GM21723 (cell line): ENCODE results near the gene LPAR1.

ENCODE experiments used
- ATAC-seq: cut with Tn5 transposase; IDR thresholded peaks from one replicate; pipeline ENCODE4 v1.9.1; 2021; ENCODE audit warnings: mild to moderate bottlenecking, moderate library complexity; ENCODE audit not compliant: unreplicated experiment

LPAR1 gene

GRCh38 chr9:111001526-111001925 lies 36.7 kb downstream of the LPAR1 start:
- ATAC-seq: no peak

DNA sequence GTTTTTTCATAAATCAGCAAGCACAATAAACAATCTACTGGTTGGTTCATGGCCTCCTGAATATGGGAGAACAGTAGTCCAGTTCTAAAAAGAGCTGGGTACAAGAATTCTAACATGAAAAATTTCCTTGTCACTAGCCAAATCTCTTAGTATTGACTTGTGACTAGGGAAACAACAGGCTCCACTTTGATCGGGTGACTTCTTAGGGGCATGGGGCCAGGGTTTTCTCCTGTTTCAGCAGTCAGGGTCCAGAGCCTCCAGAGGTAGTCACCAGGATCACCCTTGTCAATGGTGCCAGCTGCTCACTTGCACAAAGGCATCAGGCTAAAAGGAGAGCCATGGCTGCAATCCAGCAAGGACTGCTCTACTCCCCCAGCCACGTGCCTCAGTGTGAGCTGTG lies 38.1 kb downstream of the LPAR1 start:
- ATAC-seq: no peak

DNA sequence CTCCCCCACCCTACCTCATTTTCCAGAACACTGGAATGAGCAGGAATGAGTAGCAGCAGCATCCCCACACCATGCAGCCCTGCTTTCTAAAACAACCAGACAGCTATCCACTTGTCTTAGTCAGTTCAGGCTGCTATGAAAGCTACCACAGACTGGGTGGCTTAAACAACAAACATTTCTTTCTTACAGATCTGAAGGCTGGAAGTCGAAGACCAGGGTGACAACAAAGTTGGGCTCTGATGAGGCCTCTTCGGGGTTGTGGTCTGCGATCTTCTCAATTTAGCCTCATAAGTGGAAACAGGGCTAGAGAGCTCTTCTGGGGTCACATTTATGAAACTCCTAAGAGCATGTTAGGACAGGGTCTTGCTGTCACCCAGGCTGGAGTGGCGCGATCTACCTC lies 38.9 kb downstream of the LPAR1 start:
- no peak for ATAC-seq

GRCh38 chr9:110997847-110998246 lies 40.4 kb downstream of the LPAR1 start:
- ATAC-seq: no peak

DNA sequence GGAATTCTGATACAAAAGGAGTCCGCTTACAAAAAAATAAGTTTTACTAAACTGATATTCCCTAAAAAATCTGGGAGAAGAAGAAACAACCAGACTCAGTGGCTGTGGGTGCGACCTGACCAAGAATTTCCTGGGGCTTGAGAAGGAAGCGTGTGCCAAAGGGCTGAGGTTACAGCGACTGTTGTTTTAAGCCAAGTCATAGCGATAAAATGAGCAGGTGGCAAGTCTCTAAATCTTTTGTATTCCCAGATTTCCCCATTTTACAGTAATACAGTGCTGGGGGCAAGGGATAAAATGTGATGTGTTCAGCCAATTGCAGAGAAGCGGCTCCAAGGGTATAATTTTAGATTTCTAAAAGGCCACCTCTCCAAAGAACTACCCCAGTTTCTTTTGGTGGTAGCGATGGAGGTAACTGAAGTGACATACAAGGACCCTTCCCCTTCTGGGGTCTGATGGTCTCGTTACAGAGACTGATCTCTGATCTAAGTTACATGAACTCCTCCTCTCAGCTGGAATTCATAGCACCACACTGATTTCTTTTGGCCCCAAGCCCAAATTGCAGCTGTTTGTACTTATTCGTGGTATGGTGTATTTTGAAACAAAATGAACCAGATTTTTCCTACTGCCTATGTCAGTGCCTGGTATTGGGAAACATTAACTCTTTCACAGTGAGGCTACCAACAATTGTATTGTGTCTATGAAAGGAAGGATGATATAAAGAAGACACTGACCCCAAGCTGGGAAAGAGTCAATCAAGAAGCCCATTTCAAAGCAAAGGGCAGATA lies 41.6 kb downstream of the LPAR1 start:
- ATAC-seq: no peak

DNA sequence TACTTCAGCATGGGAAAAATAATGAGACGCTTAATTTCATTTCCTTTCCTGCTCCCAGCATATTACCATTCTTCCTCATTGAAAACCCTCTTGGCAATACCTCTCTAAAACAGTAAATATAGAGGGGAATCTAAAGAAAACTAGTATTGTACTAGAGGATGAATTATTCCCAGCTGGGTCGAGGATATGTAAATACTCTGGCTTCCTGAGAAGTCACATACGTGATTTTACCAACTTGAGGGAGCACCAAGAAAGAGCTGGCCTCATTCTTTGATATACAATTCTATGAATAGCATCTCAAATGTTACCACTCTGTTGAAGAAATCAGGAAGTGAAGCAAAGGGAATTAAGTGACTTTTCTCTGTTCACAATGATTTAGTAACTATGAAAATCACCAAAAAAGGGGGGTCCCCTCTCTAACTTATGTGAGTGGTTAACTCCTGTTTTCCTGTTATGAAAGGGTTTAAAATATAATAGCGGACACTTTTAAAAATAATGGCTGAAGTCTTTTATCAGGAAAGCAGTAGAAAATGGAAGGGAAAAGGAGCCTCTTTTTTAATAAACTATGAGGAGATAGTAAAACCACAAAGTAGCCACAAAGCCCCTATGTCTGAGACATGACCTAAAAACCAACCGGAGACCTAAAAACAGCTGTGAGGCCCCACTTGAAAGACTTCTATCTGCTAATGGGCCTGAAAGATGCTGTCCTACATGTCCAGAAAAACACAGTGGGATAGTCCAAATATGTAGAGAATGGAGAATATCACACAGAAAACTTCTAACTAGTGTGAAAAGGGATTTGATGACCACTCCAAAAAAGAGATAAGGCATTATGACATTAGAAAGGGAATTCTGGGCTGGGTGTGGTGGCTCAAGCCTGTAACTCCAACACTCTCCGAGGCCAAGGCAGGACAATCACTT lies 42.6 kb downstream of the LPAR1 start:
- no peak for ATAC-seq

GRCh38 chr9:110994771-110995241 lies 43.5 kb downstream of the LPAR1 start:
- no peak for ATAC-seq

GRCh38 chr9:110990481-110990880 lies 47.8 kb downstream of the LPAR1 start:
- ATAC-seq: no peak

DNA sequence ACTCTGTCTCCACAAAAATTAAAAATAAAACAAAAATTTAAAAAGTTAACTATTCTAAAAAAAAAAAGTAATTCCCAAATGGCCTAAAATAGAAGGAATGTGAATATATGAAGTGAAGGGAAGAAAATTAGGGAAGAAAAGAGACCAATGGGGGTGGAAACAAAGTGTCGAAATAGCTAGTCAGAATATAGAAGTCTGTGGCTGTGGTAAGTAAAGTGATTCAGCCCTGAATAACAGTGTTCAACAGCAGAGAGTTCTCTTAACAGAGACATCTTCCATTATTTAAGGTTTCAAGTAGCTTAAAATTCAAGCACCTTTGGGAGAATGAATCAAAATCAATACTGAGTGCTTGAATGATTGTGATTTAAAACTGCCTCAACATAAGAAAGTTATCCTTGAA lies 51.7 kb downstream of the LPAR1 start:
- no peak for ATAC-seq

GRCh38 chr9:110984890-110985437 lies 53.3 kb downstream of the LPAR1 start:
- no peak for ATAC-seq

DNA sequence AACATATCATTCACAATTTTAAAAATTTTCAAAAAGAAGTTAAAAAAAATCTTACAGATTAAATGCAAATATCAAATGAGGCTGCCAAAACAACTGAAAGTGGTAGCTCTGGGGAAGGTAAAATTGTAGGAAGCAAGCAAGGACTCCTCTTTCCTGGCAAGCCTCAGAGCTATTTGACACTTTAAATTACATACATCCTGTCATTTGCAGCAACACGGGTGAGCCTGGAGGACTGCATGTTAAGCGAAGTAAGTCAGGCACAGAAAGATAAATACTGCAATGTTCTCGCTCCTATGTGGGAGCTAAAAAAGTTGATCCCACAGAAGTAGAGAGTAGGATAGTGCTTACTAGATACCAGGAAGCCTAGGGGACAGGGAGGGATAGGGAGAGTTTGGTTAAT lies 58.0 kb downstream of the LPAR1 start:
- no peak for ATAC-seq

GRCh38 chr9:110979636-110980035 lies 58.6 kb downstream of the LPAR1 start:
- ATAC-seq: no peak

GRCh38 chr9:110978516-110978915 lies 59.8 kb downstream of the LPAR1 start:
- no peak for ATAC-seq

DNA sequence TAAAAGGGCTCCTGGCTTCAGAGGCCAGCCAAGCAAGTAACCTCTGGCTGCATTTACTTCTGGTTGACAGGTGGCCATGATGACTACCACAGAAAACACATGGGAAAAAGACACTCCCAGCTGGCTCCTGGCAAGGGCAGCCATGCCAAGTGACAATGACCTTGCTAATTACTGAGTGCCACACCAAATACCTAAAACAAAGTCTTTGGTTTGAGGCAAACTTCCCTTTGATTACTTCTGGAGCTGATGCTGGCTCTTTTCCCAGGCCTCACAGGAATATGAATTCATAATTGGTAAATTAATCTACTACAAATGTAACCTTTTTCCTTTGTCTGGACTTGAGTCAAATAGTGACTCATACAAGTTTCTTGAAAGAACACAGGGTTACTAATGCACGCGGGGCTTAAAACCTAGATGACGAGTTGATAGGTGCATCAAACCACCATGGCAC lies 61.0 kb downstream of the LPAR1 start:
- no peak for ATAC-seq

- no peak for ATAC-seq
Measured at GRCh38 chr9:110975969-110976368, 62.3 kb downstream of the LPAR1 start.

DNA sequence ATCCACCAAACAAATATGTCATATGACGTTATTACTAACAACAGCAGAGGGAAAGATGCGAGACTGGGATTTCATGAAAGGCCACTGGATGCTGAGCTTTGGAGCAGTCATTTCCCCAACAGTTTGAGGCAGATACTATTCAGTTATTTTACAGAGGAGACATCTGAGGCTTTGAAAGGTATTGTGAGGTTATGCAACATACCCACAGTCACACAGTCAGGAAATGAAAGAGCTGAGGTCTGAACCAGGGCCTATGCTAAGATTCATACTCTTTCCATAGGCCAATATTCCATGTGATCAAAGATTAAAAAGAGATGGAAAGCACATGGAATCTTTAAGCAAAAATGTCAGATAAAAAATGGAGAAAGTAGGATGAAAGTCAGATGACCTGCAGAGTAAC lies 63.0 kb downstream of the LPAR1 start:
- no peak for ATAC-seq

DNA sequence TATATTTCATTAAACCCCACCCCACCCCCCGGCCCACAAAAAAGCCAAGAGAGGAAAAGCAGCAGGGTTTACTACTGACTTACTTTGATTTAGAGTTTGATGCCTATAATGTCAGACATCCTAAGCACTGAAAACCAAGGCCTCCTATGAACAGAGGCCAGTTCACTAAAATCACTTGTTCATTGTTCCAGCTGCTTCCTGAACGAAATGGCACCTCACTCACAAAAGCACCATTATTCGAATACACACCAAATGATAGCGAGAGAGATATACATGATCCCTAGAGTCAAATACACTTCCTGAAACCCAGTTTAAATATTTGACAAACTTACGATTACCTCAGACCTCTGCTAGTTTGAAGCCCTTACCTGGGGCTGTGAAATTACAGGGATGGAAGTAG lies 66.6 kb downstream of the LPAR1 start:
- ATAC-seq: no peak

GRCh38 chr9:110971234-110971633 lies 67.0 kb downstream of the LPAR1 start:
- no peak for ATAC-seq

- ATAC-seq: no peak
Measured at GRCh38 chr9:110969971-110970386, 68.3 kb downstream of the LPAR1 start.

DNA sequence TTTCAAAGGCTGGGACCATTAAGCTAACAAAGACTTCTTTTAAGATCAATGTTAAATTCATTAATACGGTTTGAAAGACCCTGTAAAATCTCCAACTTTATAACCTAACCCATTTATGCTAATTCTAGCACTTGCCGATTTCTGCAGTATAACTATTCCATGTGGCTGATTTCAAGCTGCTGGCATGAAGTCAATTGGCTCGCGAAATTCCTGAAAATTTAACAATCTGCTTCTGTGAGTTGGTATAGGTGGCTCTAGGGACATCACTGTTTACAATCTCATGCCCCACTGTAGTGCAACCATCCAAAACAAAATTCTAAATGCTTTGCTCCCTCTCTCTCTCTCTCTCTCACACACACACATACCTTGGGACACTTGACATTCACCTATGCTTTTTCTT lies 70.2 kb downstream of the LPAR1 start:
- no peak for ATAC-seq

- no peak for ATAC-seq
Measured at GRCh38 chr9:110967196-110967595, 71.1 kb downstream of the LPAR1 start.

DNA sequence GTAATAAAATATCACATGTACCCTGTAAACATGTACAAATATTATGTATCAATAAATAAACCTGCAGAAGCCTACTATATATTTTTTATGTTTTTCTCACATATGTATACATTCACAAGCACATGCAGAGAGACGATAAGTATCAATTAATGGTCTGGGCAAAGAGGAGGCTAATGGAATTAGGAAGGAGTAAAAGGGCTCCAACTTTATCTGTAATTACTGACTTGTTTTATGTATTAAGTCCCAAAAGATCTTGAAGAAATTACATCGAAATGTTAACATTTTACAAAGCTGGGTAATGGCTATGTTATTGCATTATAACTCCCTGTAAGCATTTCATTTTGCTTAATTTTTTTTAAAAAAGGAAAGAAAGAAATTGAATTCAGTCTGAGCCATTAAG lies 78.0 kb downstream of the LPAR1 start:
- no peak for ATAC-seq
